H1 (cell line): ENCODE measurements around the gene PAPSS2. TPM values are rescaled to one million over a fixed set of nuclear protein-coding genes. Genes with fewer than 3 reads are reported as not detected.

ENCODE experiments used
- CTCF ChIA-PET: fragments of 300-600 bp; sonication (Branson Sonifier 250); formaldehyde crosslinking; loops from one replicate; lab custom pipeline; 2021; ENCODE audit not compliant: partially characterized antibody; lab: Charles Lee
- POLR2A ChIA-PET: fragments of 300-600 bp; sonication (Branson Sonifier 250); formaldehyde crosslinking; loops from one replicate; lab custom pipeline; 2021; ENCODE audit warnings: inconsistent platforms; ENCODE audit not compliant: partially characterized antibody; lab: Charles Lee
- DNase-seq, 2 experiments: peaks; one replicate each; pipeline versions ENCODE4 v3.0.0 to v3.0.0-alpha.2; 2010 to 2022; ENCODE audit warnings: low spot score in 2 of 2, low read depth in 1 of 2, mixed read lengths in 1 of 2
- FAIRE-seq: peaks from 2 replicates; lab custom pipeline; 2011; peaks lifted over from hg19 to GRCh38; lab: Jason Lieb, UNC
- H2AFZ ChIP-seq: 2 replicates; pipeline ENCODE4 v1.8.1; 2012; ENCODE audit warnings: low read length, inconsistent platforms
- H2AK5ac ChIP-seq: 2 replicates; pipeline ENCODE4 v1.6.1; 2013; ENCODE audit warnings: low read depth, low read length
- H2BK120ac ChIP-seq: replicated peaks from 2 replicates; pipeline ENCODE3; 2013; ENCODE audit warnings: low read depth, low read length, inconsistent platforms
- H2BK12ac ChIP-seq: 2 replicates; pipeline ENCODE4 v1.6.1; 2013; ENCODE audit warnings: low read depth, low read length
- H2BK15ac ChIP-seq: 2 replicates; pipeline ENCODE4 v1.6.1; 2013; ENCODE audit warnings: low read length
- H2BK20ac ChIP-seq: 2 replicates; pipeline ENCODE4 v1.6.1; 2013; ENCODE audit warnings: low read length
- H2BK5ac ChIP-seq: 2 replicates; pipeline ENCODE4 v1.6.1; 2013; ENCODE audit warnings: low read depth, low read length
- H3K14ac ChIP-seq: 2 replicates; pipeline ENCODE4 v1.6.1; 2013; ENCODE audit warnings: inconsistent platforms; ENCODE audit not compliant: insufficient read length
- H3K18ac ChIP-seq: 2 replicates; pipeline ENCODE4 v1.6.1; 2013; ENCODE audit warnings: low read length; ENCODE audit errors: extremely low read depth
- H3K23ac ChIP-seq: 2 replicates; pipeline ENCODE4 v1.6.1; 2013; ENCODE audit warnings: inconsistent platforms; ENCODE audit not compliant: insufficient read length
- H3K23me2 ChIP-seq: 2 replicates; pipeline ENCODE4 v1.6.1; 2013; ENCODE audit warnings: low read depth, low read length
- H3K27ac ChIP-seq: 2 replicates; pipeline ENCODE4 v1.6.1; 2011; ENCODE audit warnings: low read depth, low read length, inconsistent platforms
- H3K27me3 ChIP-seq, 4 experiments: replicated peaks in 1 of 4; 1 replicate in 1 of 4; 2 replicates in 3 of 4; pipeline versions ENCODE4 v1.6.1 to v1.8.1; 2011 to 2013; ENCODE audit warnings: low read length in 3 of 4, mild to moderate bottlenecking in 3 of 4, inconsistent platforms in 2 of 4, mixed read lengths in 2 of 4, moderate library complexity in 1 of 4; ENCODE audit not compliant: control insufficient read depth in 3 of 4, insufficient read depth in 3 of 4; ENCODE audit errors: extremely low read depth in 1 of 4
- H3K36me3 ChIP-seq, 4 experiments: 2 replicates each; pipeline versions ENCODE4 v1.6.1 to v1.8.1; 2011 to 2013; ENCODE audit warnings: mild to moderate bottlenecking in 4 of 4, low read length in 3 of 4, moderate library complexity in 2 of 4, control low read depth in 1 of 4, inconsistent platforms in 1 of 4; ENCODE audit not compliant: insufficient read depth in 4 of 4, control insufficient read depth in 2 of 4
- H3K4ac ChIP-seq: replicated peaks from 2 replicates; pipeline ENCODE3; 2013; ENCODE audit warnings: low read length, low read depth, mixed read lengths, inconsistent platforms; ENCODE audit not compliant: insufficient read length
- H3K4me1 ChIP-seq, 4 experiments: replicated peaks in 1 of 4; 1 replicate in 1 of 4; 2 replicates in 3 of 4; pipeline versions ENCODE4 v1.6.1 to v1.8.1; 2011 to 2013; ENCODE audit warnings: low read length in 3 of 4, inconsistent platforms in 2 of 4, mixed read lengths in 1 of 4; ENCODE audit not compliant: insufficient read depth in 4 of 4, control insufficient read depth in 3 of 4
- H3K4me2 ChIP-seq, 2 experiments: 2 replicates each; pipeline versions ENCODE4 v1.6.1 to v1.8.1; 2011 to 2013; ENCODE audit warnings: low read depth in 2 of 2, low read length in 2 of 2, control low read depth in 1 of 2, inconsistent platforms in 1 of 2, mild to moderate bottlenecking in 1 of 2; ENCODE audit not compliant: insufficient read depth in 1 of 2
- H3K4me3 ChIP-seq, 4 experiments: fragments of 200-600, 300-600 bp in 1 of 4; sonication (generic), shearing (Covaris generic), sonication (Bioruptor Twin) in 1 of 4; 2 replicates each; pipeline versions ENCODE4 v1.5.1 to v1.8.1; 2011 to 2016; ENCODE audit warnings: low read length in 4 of 4, low read depth in 3 of 4, control low read depth in 2 of 4, inconsistent platforms in 2 of 4, mild to moderate bottlenecking in 2 of 4, mixed read lengths in 1 of 4, moderate library complexity in 1 of 4; ENCODE audit not compliant: insufficient read depth in 2 of 4; ENCODE audit errors: extremely low read depth in 1 of 4
- H3K56ac ChIP-seq: replicated peaks from 2 replicates; pipeline ENCODE3; 2013; ENCODE audit warnings: low read depth, mild to moderate bottlenecking, mixed read lengths, low read length, inconsistent platforms; ENCODE audit not compliant: insufficient read length
- H3K79me1 ChIP-seq: 2 replicates; pipeline ENCODE4 v1.6.1; 2013; ENCODE audit warnings: low read depth, low read length, control low read depth
- H3K79me2 ChIP-seq, 2 experiments: 2 replicates each; pipeline versions ENCODE4 v1.6.1 to v1.8.1; 2012 to 2013; ENCODE audit warnings: low read length in 2 of 2, mild to moderate bottlenecking in 2 of 2, inconsistent platforms in 1 of 2; ENCODE audit not compliant: insufficient read depth in 2 of 2, control insufficient read depth in 1 of 2
- H3K9ac ChIP-seq, 4 experiments: replicated peaks in 1 of 4; 1 replicate in 1 of 4; 2 replicates in 3 of 4; pipeline versions ENCODE4 v1.6.1 to v1.8.1; 2011 to 2013; ENCODE audit warnings: low read depth in 3 of 4, low read length in 3 of 4, control low read depth in 2 of 4, mild to moderate bottlenecking in 2 of 4, moderate library complexity in 2 of 4, inconsistent platforms in 1 of 4; ENCODE audit errors: extremely low read depth in 1 of 4
- H3K9me3 ChIP-seq, 2 experiments: 2 replicates each; pipeline versions ENCODE4 v1.6.1 to v1.8.1; 2012 to 2013; ENCODE audit warnings: mild to moderate bottlenecking in 2 of 2, moderate library complexity in 2 of 2, control low read depth in 1 of 2, inconsistent platforms in 1 of 2, low read depth in 1 of 2, low read length in 1 of 2, mixed read lengths in 1 of 2; ENCODE audit not compliant: insufficient read depth in 2 of 2
- H4K20me1 ChIP-seq, 2 experiments: replicated peaks in 1 of 2; 2 replicates each; pipeline versions ENCODE3 to v1.8.1; 2011 to 2013; ENCODE audit warnings: inconsistent platforms in 2 of 2, low read length in 2 of 2, mild to moderate bottlenecking in 1 of 2; ENCODE audit not compliant: insufficient read depth in 2 of 2, control insufficient read depth in 1 of 2
- H4K5ac ChIP-seq: 2 replicates; pipeline ENCODE4 v1.6.1; 2013; ENCODE audit warnings: low read length, low read depth, mixed read lengths, inconsistent platforms; ENCODE audit not compliant: insufficient read length
- H4K8ac ChIP-seq: 2 replicates; pipeline ENCODE4 v1.8.0; 2013; ENCODE audit warnings: mild to moderate bottlenecking, moderate library complexity, low read length, inconsistent platforms; ENCODE audit not compliant: insufficient read depth; ENCODE audit errors: extremely low read depth
- H4K91ac ChIP-seq: replicated peaks from 2 replicates; pipeline ENCODE3; 2013; ENCODE audit warnings: low read length, mixed read lengths, inconsistent platforms; ENCODE audit not compliant: insufficient read length
- ASH2L ChIP-seq: fragments of 200-600, 300-600 bp; sonication (generic); IDR thresholded peaks from one replicate; pipeline ENCODE4 v1.7.1; 2017; ENCODE audit warnings: low read length
- EGR1 ChIP-seq: IDR thresholded peaks from 2 replicates; pipeline ENCODE4 v1.6.1; 2011; ENCODE audit warnings: low read depth, low read length, borderline replicate concordance
- EP300 ChIP-seq, 2 experiments: IDR thresholded peaks; 1 replicate in 1 of 2; 2 replicates in 1 of 2; pipeline ENCODE4 v1.6.1; 2011 to 2012; ENCODE audit warnings: low read depth in 2 of 2, low read length in 2 of 2, mild to moderate bottlenecking in 2 of 2, borderline replicate concordance in 1 of 2, inconsistent platforms in 1 of 2, moderate library complexity in 1 of 2
- POLR2A ChIP-seq, 2 experiments: IDR thresholded peaks; 1 replicate in 1 of 2; 2 replicates in 1 of 2; pipeline ENCODE4 v1.6.1; 2011; ENCODE audit warnings: low read depth in 2 of 2, low read length in 2 of 2, mild to moderate bottlenecking in 2 of 2; ENCODE audit errors: control extremely low read depth in 1 of 2
- POLR2AphosphoS5 ChIP-seq: IDR thresholded peaks from 2 replicates; pipeline ENCODE4 v1.6.1; 2011; ENCODE audit warnings: low read depth, low read length
- RNF2 ChIP-seq: fragments of 200-900, 300-1000 bp; sonication (generic); IDR thresholded peaks from 2 replicates; pipeline ENCODE4 v1.7.1; 2016; ENCODE audit warnings: borderline replicate concordance, low read depth, mild to moderate bottlenecking, antibody characterized with exemption, low read length; ENCODE audit not compliant: poor library complexity, severe bottlenecking; ENCODE audit errors: missing control alignments
- SIRT6 ChIP-seq: IDR thresholded peaks from one replicate; pipeline ENCODE4 v1.7.1; 2012; ENCODE audit warnings: low read length, inconsistent platforms
- SRF ChIP-seq: IDR thresholded peaks from 2 replicates; pipeline ENCODE4 v1.6.1; 2011; ENCODE audit warnings: mild to moderate bottlenecking, low read depth, low read length, moderate library complexity
- WGBS, 2 experiments: shearing (Covaris generic) in 1 of 2; methylation state at CpG; one replicate each; pipeline versions ENCODE4 v1.1.6 to v1.1.7; 2013 to 2015; ENCODE audit warnings: low lambda C conversion rate in 2 of 2, mixed read lengths in 2 of 2, inconsistent platforms in 1 of 2, low coverage in 1 of 2, missing lambda C conversion rate in 1 of 2; ENCODE audit not compliant: insufficient replicate concordance in 2 of 2, insufficient coverage in 1 of 2, insufficient read length in 1 of 2; ENCODE audit errors: extremely low coverage in 1 of 2, missing lambda C conversion rate in 1 of 2; 5-methylcytosine and 5-hydroxymethylcytosine counted together
- polyA plus RNA-seq, 7 experiments: library from polyadenylated mRNA; depleted of rRNA in 3 of 7; stranded (reverse) in 5 of 7; unstranded in 2 of 7; fragments of >200 nt in 5 of 7; fragments of 200-250 nt in 2 of 7; gene quantifications; 1 replicate in 5 of 7; 2 replicates in 1 of 7; 4 replicates in 1 of 7; pipeline versions ENCODE4 v1.2.1 to v1.2.3, GENCODE V29; 2011 to 2013; ENCODE audit warnings: missing spikeins in 2 of 7, mixed read lengths in 2 of 7
- total RNA-seq: library from RNA; stranded (reverse); fragmentation: NEBNext Ultra II Directional; extraction: Animal tissue kit (Norgen Biotek cat#: 25700); gene quantifications from 2 replicates; pipeline ENCODE4 v1.2.1, GENCODE V29; 2021

Gene PAPSS2
- total and polyA plus RNA-seq, 2 of the 8 experiments (the other 6 are each of a cell fraction or from before 2014, with no cell fraction given): 7.6 to 20.2 TPM

GRCh38 chr10:87658858-87659555 is 671 bp upstream of the PAPSS2 start:
- H3K9ac ChIP-seq: no peak overlapping the region
- peaks cover 6 to 28% (median 16%) of the 10 kb centered on the region in 4 experiments; a peak in 6 of 7 replicates for H3K4me1 ChIP-seq
- H2BK120ac ChIP-seq: no peak overlapping the region
- H3K18ac ChIP-seq: peak overlapping the region; percentile 33
- H3K79me1 ChIP-seq: no peaks in the 10 kb centered on the region
- no peaks in the 10 kb centered on the region for H3K9me3 ChIP-seq
- H2BK12ac ChIP-seq: peak overlapping the region; percentile 41; the same call in 1 of the 2 replicates
- H2AK5ac ChIP-seq: 0 out of 2 replicates have a peak overlapping the region, but pooled peaks have one; percentile 2
- peak overlapping the region; percentile 82 to 84 (median 84) for H3K4me3 ChIP-seq
- H2AFZ ChIP-seq: no peak overlapping the region; the same call in 1 of the 2 replicates
- peak overlapping the region; percentile 90 to 95 for H3K4me2 ChIP-seq
- no peaks in the 10 kb centered on the region for H3K27me3 ChIP-seq
- no peak overlapping the region for H3K23ac ChIP-seq
- no peak overlapping the region for H3K4ac ChIP-seq
- H3K56ac ChIP-seq: no peak overlapping the region
- peaks cover 7% of the 10 kb centered on the region for H3K23me2 ChIP-seq
- no peaks in the 10 kb centered on the region for H4K20me1 ChIP-seq
- H3K14ac ChIP-seq: no peak overlapping the region
- H3K79me2 ChIP-seq: peaks cover 0 to 32% of the 10 kb centered on the region in 2 experiments; a peak in 2 of 4 replicates
- DNase-seq (peak in 1 of 2 experiments; percentile 59), FAIRE-seq (peak; percentile 58)
- H4K5ac ChIP-seq: no peak overlapping the region
- 0 out of 2 replicates have a peak overlapping the region, but pooled peaks have one; percentile 55 for H2BK5ac ChIP-seq
- H2BK15ac ChIP-seq: no peak overlapping the region
- CTCF ChIA-PET: interaction anchor here (0.7 to 1.5 kb wide), 6 partner anchors 25 to 126 kb away, joined by 3 to 7 read pairs (median 3); no protein-coding TSS in a partner anchor
- WGBS, 2 experiments: 33% methylated on average over 13 of the region's 15 CpGs; no CpG with 5 or more reads in 1 of the 2 experiments
- POLR2A ChIA-PET: interaction anchor here (0.6 to 1.8 kb wide), 9 partner anchors 9 to 203 kb away, joined by 3 to 5 read pairs (median 4); no protein-coding TSS in a partner anchor
- no peaks in the 10 kb centered on the region for H3K36me3 ChIP-seq
- H3K27ac ChIP-seq: no peak overlapping the region
- H4K8ac ChIP-seq: peak overlapping the region; percentile 45
- H2BK20ac ChIP-seq: no peak overlapping the region
- H4K91ac ChIP-seq: peak overlapping the region; percentile 32
- TF ChIP-seq EGR1 (no peak), ASH2L (no peak), EP300 (IDR thresholded peaks at IDR 0.05; ENCODE audit: borderline replicate concordance in 1 of 2, low read depth in 2 of 2, low read length in 2 of 2) (no peak), RNF2 (no peak), SRF (no peak), SIRT6 (no peak), POLR2AphosphoS5 (peak; percentile 62; the same call in 1 of the 2 replicates), POLR2A (IDR thresholded peaks at IDR 0.05; ENCODE audit: control extremely low read depth in 1 of 2, low read depth in 2 of 2, low read length in 2 of 2) (peak in 1 of 2 experiments; percentile 32; a peak in 1 of 3 replicates)
